ENCODE results near the gene PSMD8. TPM values are rescaled to one million over a fixed set of nuclear protein-coding genes. Genes with fewer than 3 reads are reported as not detected.
"Not testable (repeated sequence)": the region's sequence is repeated elsewhere in the genome, so short reads cannot be mapped to it uniquely, and the experiment has no call there.

The PSMD8 gene
- total RNA-seq, 1 donor = 285 TPM

DNA sequence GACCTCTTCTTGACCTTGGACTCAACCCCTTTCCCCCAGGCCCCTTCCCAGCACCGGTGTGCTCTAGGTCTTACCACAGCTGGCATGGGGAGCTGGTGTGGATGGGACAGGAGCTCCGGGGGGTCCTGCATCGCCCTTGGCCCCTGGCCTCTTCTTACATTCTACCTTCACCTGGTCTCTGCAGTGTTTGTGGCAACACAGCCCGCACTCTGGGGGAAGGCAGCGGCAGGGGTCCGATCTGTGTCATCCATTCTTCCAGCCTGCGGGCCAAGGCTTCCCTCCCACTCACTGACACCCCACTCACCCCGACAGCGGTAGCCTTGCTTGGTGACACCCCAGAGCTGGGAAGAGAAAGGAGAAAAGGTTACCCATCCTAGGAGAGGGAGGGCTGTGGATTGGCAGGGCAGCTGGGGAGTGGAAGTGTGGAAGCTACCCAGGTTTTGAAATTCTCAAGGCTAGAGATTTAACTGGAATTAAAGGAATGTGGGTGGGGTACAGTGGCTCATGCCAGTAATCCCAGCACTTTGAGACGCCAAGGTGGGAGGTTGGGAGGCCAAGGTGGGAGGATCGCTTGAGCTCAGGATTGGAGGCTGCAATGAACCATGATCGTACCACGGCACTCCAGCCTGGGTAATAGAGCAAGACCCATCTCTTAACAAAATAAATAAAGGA is 36.8 kb downstream of the PSMD8 start:
- Histone ChIP-seq H3K79me2 (ENCODE audit: insufficient read depth, low read length) (no peaks in the 10 kb centered on the region), H3K36me3 (ENCODE audit: insufficient read depth, low read length) (peaks cover 8% of the 10 kb centered on the region), H3K4me1 (ENCODE audit: insufficient read depth, low read length) (no peaks in the 10 kb centered on the region), H4K20me1 (ENCODE audit: insufficient read depth, low read length) (no peaks in the 10 kb centered on the region), H3K4me3 (ENCODE audit: insufficient read depth, low read length) (no peak overlapping the region), H3K4me2 (ENCODE audit: insufficient read depth, low read length) (no peak overlapping the region), H3K9me3 (ENCODE audit: low read depth, low read length) (no peaks in the 10 kb centered on the region), H3K27me3 (ENCODE audit: insufficient read depth, low read length) (no peaks in the 10 kb centered on the region), H2AFZ (ENCODE audit: low read length) (no peak overlapping the region), H3K27ac (ENCODE audit: low read depth, low read length) (no peak overlapping the region)
- TF ChIP-seq, protein P1, sequence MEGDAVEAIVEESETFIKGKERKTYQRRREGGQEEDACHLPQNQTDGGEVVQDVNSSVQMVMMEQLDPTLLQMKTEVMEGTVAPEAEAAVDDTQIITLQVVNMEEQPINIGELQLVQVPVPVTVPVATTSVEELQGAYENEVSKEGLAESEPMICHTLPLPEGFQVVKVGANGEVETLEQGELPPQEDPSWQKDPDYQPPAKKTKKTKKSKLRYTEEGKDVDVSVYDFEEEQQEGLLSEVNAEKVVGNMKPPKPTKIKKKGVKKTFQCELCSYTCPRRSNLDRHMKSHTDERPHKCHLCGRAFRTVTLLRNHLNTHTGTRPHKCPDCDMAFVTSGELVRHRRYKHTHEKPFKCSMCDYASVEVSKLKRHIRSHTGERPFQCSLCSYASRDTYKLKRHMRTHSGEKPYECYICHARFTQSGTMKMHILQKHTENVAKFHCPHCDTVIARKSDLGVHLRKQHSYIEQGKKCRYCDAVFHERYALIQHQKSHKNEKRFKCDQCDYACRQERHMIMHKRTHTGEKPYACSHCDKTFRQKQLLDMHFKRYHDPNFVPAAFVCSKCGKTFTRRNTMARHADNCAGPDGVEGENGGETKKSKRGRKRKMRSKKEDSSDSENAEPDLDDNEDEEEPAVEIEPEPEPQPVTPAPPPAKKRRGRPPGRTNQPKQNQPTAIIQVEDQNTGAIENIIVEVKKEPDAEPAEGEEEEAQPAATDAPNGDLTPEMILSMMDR (IDR thresholded peaks at IDR 0.05; ENCODE audit: extremely low read depth, low read depth, low read length) = no peak
- DNase-seq (ENCODE audit: insufficient read length, low spot score, missing footprints) = peak; percentile 5

DNA sequence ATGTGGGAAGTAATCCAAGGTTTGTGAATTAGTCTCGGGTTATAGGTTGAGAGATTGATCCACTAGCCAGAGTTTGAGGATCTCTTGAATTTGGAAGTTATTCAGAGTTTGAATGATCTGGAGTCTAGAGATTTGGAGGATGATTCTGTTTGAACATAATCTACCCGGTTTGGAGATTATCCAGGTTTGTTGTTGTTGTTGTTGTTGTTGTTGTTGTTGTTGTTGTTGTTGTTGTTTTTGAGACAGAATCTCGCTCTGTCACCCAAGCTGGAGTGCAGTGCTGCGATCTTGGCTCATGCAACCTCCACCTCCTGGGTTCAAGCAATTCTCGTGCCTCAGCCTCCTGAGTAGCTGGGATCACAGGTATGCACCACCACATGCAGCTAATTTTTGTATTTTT is 37.5 kb downstream of the PSMD8 start:
- H3K4me1 ChIP-seq (ENCODE audit: insufficient read depth, low read length); H3K9me3 ChIP-seq (ENCODE audit: low read depth, low read length); H3K79me2 ChIP-seq (ENCODE audit: insufficient read depth, low read length); H3K27ac ChIP-seq (ENCODE audit: low read depth, low read length); H3K27me3 ChIP-seq (ENCODE audit: insufficient read depth, low read length); H3K4me2 ChIP-seq (ENCODE audit: insufficient read depth, low read length); H2AFZ ChIP-seq (ENCODE audit: low read length); H3K4me3 ChIP-seq (ENCODE audit: insufficient read depth, low read length); H3K36me3 ChIP-seq (ENCODE audit: insufficient read depth, low read length); H4K20me1 ChIP-seq (ENCODE audit: insufficient read depth, low read length): not testable (repeated sequence)
- DNase-seq (ENCODE audit: insufficient read length, low spot score, missing footprints) = peak; percentile 44

DNA sequence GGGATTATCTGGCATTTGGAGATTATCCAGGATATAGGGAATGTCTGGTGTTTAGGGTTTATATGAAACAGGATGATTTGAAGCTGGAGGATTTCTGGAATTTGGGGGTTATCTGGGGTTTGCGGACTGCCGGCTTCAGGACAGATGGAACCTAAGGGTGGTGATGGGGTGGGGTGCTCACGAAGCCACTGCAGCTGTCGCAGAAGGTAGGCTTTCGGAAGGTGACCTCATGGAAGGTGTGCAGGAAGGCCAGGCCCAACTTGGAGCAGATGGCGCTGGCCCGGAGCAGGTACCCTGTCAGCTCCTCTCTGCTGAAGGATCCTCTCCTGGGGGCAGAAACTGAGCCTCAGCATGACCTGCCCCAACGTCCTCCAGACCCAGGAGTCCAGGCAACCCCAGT is 38.1 kb downstream of the PSMD8 start:
- H2AFZ ChIP-seq (ENCODE audit: low read length) = no peak overlapping the region
- H3K9me3 ChIP-seq (ENCODE audit: low read depth, low read length) = no peaks in the 10 kb centered on the region
- no peaks in the 10 kb centered on the region for H3K4me1 ChIP-seq (ENCODE audit: insufficient read depth, low read length)
- H3K79me2 ChIP-seq (ENCODE audit: insufficient read depth, low read length) = no peaks in the 10 kb centered on the region
- H3K27me3 ChIP-seq (ENCODE audit: insufficient read depth, low read length) = peaks cover 5% of the 10 kb centered on the region
- H3K36me3 ChIP-seq (ENCODE audit: insufficient read depth, low read length) = no peaks in the 10 kb centered on the region
- no peak overlapping the region for H3K4me2 ChIP-seq (ENCODE audit: insufficient read depth, low read length)
- H4K20me1 ChIP-seq (ENCODE audit: insufficient read depth, low read length) = no peaks in the 10 kb centered on the region
- no peak overlapping the region for H3K4me3 ChIP-seq (ENCODE audit: insufficient read depth, low read length)
- H3K27ac ChIP-seq (ENCODE audit: low read depth, low read length) = no peak overlapping the region
- DNase-seq (ENCODE audit: insufficient read length, low spot score, missing footprints) = no peak
- TF ChIP-seq, protein P1 (IDR thresholded peaks at IDR 0.05; ENCODE audit: extremely low read depth, low read depth, low read length) = no peak

DNA sequence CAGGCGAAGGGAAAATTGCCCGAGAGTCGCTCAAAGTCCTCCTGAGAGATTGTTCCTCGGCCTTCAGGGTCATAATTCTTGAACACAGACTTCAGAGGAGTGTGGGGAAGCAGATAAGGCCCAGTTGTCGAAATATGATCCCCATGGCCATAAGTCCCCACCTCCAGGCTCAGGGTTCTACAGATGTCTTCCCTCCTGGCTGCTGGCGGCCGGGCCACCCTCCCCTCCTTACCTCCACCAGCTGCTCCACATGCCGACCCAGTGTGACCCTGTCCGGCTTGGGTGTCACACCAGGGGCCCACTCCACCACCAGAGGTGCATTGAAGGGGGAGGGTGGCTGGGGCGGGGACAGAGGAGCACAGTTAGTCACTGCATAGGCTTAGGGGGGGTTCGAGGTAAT is 38.6 kb downstream of the PSMD8 start:
- H3K36me3 ChIP-seq (ENCODE audit: insufficient read depth, low read length) = no peaks in the 10 kb centered on the region
- DNase-seq (ENCODE audit: insufficient read length, low spot score, missing footprints) = no peak
- H3K27me3 ChIP-seq (ENCODE audit: insufficient read depth, low read length) = peaks cover 6% of the 10 kb centered on the region
- no peak overlapping the region for H3K4me2 ChIP-seq (ENCODE audit: insufficient read depth, low read length)
- no peaks in the 10 kb centered on the region for H3K4me1 ChIP-seq (ENCODE audit: insufficient read depth, low read length)
- no peak overlapping the region for H3K4me3 ChIP-seq (ENCODE audit: insufficient read depth, low read length)
- no peaks in the 10 kb centered on the region for H3K9me3 ChIP-seq (ENCODE audit: low read depth, low read length)
- H3K27ac ChIP-seq (ENCODE audit: low read depth, low read length) = no peak overlapping the region
- H3K79me2 ChIP-seq (ENCODE audit: insufficient read depth, low read length) = no peaks in the 10 kb centered on the region
- no peaks in the 10 kb centered on the region for H4K20me1 ChIP-seq (ENCODE audit: insufficient read depth, low read length)
- TF ChIP-seq, protein P1 (IDR thresholded peaks at IDR 0.05; ENCODE audit: extremely low read depth, low read depth, low read length) = no peak
- no peak overlapping the region for H2AFZ ChIP-seq (ENCODE audit: low read length)
